Aorta (tissue), 5 donors: ENCODE measurements around the gene IQCM. TPM values are rescaled to one million over a fixed set of nuclear protein-coding genes. Genes with fewer than 3 reads are reported as not detected.

Source experiments
- ATAC-seq: fragments of 200-7000 bp; cut with Tn5 transposase; one replicate; pipeline ENCODE4 v1.9.1; 2022; ENCODE audit warnings: moderate library complexity; ENCODE audit not compliant: low FRiP score
- DNase-seq, 2 donors: peaks; one replicate each; pipeline ENCODE4 v3.0.0-alpha.2; 2020
- H3K27ac ChIP-seq, 2 donors: one replicate each; pipeline ENCODE4 v1.5.1; 2013; ENCODE audit warnings: low read length in 2 of 2, mild to moderate bottlenecking in 2 of 2, moderate library complexity in 2 of 2, control low read depth in 1 of 2, inconsistent platforms in 1 of 2, low read depth in 1 of 2
- H3K27me3 ChIP-seq, 2 donors: one replicate each; pipeline ENCODE4 v1.6.1; 2013; ENCODE audit warnings: control low read depth in 1 of 2, low read length in 1 of 2, mild to moderate bottlenecking in 1 of 2, moderate library complexity in 1 of 2; ENCODE audit not compliant: insufficient read depth in 2 of 2, control insufficient read depth in 1 of 2
- H3K36me3 ChIP-seq, 2 donors: one replicate each; pipeline ENCODE4 v1.6.1; 2013; ENCODE audit warnings: control low read depth in 1 of 2, low read length in 1 of 2, mild to moderate bottlenecking in 1 of 2; ENCODE audit not compliant: insufficient read depth in 2 of 2, control insufficient read depth in 1 of 2
- H3K4me1 ChIP-seq, 2 donors: one replicate each; pipeline ENCODE4 v1.6.1; 2013; ENCODE audit warnings: low read length in 2 of 2, control low read depth in 1 of 2, mild to moderate bottlenecking in 1 of 2, moderate library complexity in 1 of 2; ENCODE audit not compliant: insufficient read depth in 2 of 2, control insufficient read depth in 1 of 2
- H3K4me3 ChIP-seq, 2 donors: one replicate each; pipeline ENCODE4 v1.5.1; 2013; ENCODE audit warnings: low read length in 2 of 2, control low read depth in 1 of 2, mild to moderate bottlenecking in 1 of 2
- H3K9me3 ChIP-seq: one replicate; pipeline ENCODE4 v1.6.1; 2013; ENCODE audit warnings: mild to moderate bottlenecking, low read length; ENCODE audit not compliant: control insufficient read depth
- WGBS, 2 donors: extraction: QIAGEN DNeasy Blood & Tissue Kit; methylation state at CpG; one replicate each; pipeline ENCODE4 v1.1.7; 2013; 5-methylcytosine and 5-hydroxymethylcytosine counted together
- intact Hi-C, 2 donors: fragments of 100-400 bp; cut with DNase I; formaldehyde crosslinking; loops; one replicate each; pipeline versions ENCODE4 v1.14.2 to v1.15.0; 2022
- polyA plus RNA-seq, 2 donors: library from polyadenylated mRNA; stranded (reverse); fragments of 200-250 nt; gene quantifications; one replicate each; pipeline ENCODE4 v1.2.3, GENCODE V29; 2013
- total RNA-seq, 2 donors: library from RNA; stranded (reverse); fragmentation: NEBNext Ultra II Directional; extraction: Animal tissue kit (Norgen Biotek cat#: 25700); gene quantifications; one replicate each; pipeline ENCODE4 v1.2.1, GENCODE V29; 2021
- donor health status: healthy with polysubstance abuse.
- donor health status: Bipolar disorder and iron deficiency.
- donor health status: DM: no; HTN: no; CAD: no.
- donor health status: DM: no; HTN: no; CAD: no.
- donor health status: DM: yes; HTN: yes; CAD: no.

IQCM gene
- total and polyA plus RNA-seq, 4 donors, result not detected

- intact Hi-C loops, result no loop called here
- DNase-seq (no peak), ATAC-seq (no peak)
- Histone ChIP-seq H3K27ac (no peak overlapping the region), H3K9me3 (peaks cover 4% of the 10 kb centered on the region), H3K27me3 (peaks cover 0 to 2% of the 10 kb centered on the region in 2 donors), H3K36me3 (no peaks in the 10 kb centered on the region), H3K4me3 (no peak overlapping the region), H3K4me1 (no peaks in the 10 kb centered on the region)
- 85 to 87% methylated on average over 1 of the region's 1 CpG for WGBS, 2 donors
These were observed 87.2 kb downstream of the IQCM start for GRCh38 chr4:149728444-149728843.

DNA sequence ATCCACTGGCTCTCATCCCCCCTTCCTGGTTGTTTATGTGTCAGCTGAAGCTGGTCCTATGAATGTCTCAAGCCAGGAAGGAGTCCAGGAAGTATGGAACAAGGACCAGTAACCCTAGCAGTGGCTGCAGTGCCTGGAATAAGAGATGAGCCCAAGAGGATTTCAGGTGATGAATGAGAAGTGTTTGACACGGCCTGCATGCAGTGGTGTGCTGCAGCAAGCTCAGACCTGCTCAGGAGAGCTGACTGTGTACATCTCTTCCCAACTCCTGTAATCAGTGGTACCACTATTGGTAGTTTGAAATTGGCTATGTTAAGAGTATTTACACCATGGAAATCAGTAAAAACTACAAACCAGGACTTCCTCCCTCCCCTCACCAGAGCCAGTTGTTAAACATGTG, 88.0 kb downstream of the IQCM start:
- intact Hi-C loops, result no loop called here
- DNase-seq (no peak), ATAC-seq (no peak)
- H3K4me1 ChIP-seq, result no peaks in the 10 kb centered on the region
- H3K36me3 ChIP-seq, result no peaks in the 10 kb centered on the region
- 42 to 65% methylated on average over 1 of the region's 1 CpG for WGBS, 2 donors
- peaks cover 4% of the 10 kb centered on the region for H3K9me3 ChIP-seq
- H3K27ac ChIP-seq, result no peak overlapping the region
- no peak overlapping the region for H3K4me3 ChIP-seq
- peaks cover 0 to 2% of the 10 kb centered on the region in 2 donors for H3K27me3 ChIP-seq

GRCh38 chr4:149723065-149723464, 92.6 kb downstream of the IQCM start:
- H3K27me3 ChIP-seq, result peaks cover 0 to 2% of the 10 kb centered on the region in 2 donors
- DNase-seq (no peak), ATAC-seq (no peak)
- no peaks in the 10 kb centered on the region for H3K36me3 ChIP-seq
- no peak overlapping the region for H3K4me3 ChIP-seq
- no peaks in the 10 kb centered on the region for H3K4me1 ChIP-seq
- WGBS, 2 donors, result 87 to 95% methylated on average over 2 of the region's 2 CpGs
- intact Hi-C loops, result no loop called here
- no peak overlapping the region for H3K27ac ChIP-seq
- peaks cover 2% of the 10 kb centered on the region for H3K9me3 ChIP-seq

- 33 to 48% methylated on average over 1 of the region's 1 CpG for WGBS, 2 donors
- Histone ChIP-seq H3K27me3 (no peaks in the 10 kb centered on the region), H3K4me3 (no peak overlapping the region), H3K36me3 (no peaks in the 10 kb centered on the region), H3K27ac (no peak overlapping the region), H3K4me1 (no peaks in the 10 kb centered on the region), H3K9me3 (no peaks in the 10 kb centered on the region)
- intact Hi-C loops, result no loop called here
- DNase-seq, result no peak
- no peak for ATAC-seq
These were observed 95.8 kb downstream of the IQCM start for GRCh38 chr4:149719806-149720205.

DNA sequence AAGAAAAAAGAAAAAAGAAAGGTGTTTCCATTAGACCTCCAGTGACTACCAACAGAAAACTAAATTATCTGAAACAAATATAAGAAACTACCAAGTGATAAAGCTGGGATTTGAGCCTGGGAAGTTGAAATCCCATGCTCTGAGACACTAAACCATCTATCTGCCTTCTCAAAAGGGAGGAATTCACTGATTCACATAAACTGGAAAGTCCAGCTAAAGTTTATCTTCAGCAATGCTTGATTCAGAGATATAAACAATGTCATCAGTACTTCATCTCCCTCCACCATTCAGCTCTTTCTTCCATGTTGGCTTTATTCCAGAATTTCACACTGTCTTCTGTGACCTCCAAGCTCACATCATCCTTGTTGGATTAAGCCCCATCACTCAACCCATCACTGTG, 96.3 kb downstream of the IQCM start:
- no peak overlapping the region for H3K27ac ChIP-seq
- H3K9me3 ChIP-seq, result no peaks in the 10 kb centered on the region
- H3K27me3 ChIP-seq, result no peaks in the 10 kb centered on the region
- ATAC-seq (no peak), DNase-seq (no peak)
- no peaks in the 10 kb centered on the region for H3K36me3 ChIP-seq
- no peak overlapping the region for H3K4me3 ChIP-seq
- intact Hi-C loops, result no loop called here
- no peaks in the 10 kb centered on the region for H3K4me1 ChIP-seq

GRCh38 chr4:149718500-149718899, 97.1 kb downstream of the IQCM start:
- 56 to 61% methylated on average over 3 of the region's 3 CpGs for WGBS, 2 donors
- H3K4me1 ChIP-seq, result no peaks in the 10 kb centered on the region
- H3K36me3 ChIP-seq, result no peaks in the 10 kb centered on the region
- H3K4me3 ChIP-seq, result no peak overlapping the region
- intact Hi-C loops, result no loop called here
- H3K27ac ChIP-seq, result no peak overlapping the region
- no peaks in the 10 kb centered on the region for H3K27me3 ChIP-seq
- ATAC-seq (no peak), DNase-seq (peak in 1 of 2 donors; percentile 23)
- H3K9me3 ChIP-seq, result no peaks in the 10 kb centered on the region

DNA sequence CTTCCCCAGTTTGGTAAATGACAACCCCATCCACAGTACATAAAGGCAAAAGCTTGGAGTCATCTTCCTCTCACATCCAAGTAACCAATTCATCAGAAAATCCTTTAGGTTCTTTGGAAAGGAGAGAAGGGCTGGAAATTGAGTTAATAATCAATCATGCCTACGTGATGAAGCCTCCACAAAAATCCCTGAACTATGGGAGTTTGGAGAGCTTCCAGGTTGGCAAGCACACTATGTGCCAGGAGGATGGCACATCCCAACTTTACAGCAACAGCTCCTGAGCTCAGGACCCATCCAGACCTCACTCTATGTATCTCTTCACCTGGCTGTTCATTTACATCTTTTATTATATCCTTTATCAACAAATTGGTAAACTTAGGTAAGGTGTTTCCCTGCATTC, 98.9 kb downstream of the IQCM start:
- Histone ChIP-seq H3K4me1 (peaks cover 0 to 2% of the 10 kb centered on the region in 2 donors), H3K4me3 (no peak overlapping the region), H3K27ac (no peak overlapping the region), H3K36me3 (no peaks in the 10 kb centered on the region), H3K27me3 (no peaks in the 10 kb centered on the region), H3K9me3 (no peaks in the 10 kb centered on the region)
- intact Hi-C loops, result no loop called here
- DNase-seq, result no peak
- WGBS, 2 donors, result 82 to 87% methylated on average over 1 of the region's 1 CpG
- no peak for ATAC-seq

DNA sequence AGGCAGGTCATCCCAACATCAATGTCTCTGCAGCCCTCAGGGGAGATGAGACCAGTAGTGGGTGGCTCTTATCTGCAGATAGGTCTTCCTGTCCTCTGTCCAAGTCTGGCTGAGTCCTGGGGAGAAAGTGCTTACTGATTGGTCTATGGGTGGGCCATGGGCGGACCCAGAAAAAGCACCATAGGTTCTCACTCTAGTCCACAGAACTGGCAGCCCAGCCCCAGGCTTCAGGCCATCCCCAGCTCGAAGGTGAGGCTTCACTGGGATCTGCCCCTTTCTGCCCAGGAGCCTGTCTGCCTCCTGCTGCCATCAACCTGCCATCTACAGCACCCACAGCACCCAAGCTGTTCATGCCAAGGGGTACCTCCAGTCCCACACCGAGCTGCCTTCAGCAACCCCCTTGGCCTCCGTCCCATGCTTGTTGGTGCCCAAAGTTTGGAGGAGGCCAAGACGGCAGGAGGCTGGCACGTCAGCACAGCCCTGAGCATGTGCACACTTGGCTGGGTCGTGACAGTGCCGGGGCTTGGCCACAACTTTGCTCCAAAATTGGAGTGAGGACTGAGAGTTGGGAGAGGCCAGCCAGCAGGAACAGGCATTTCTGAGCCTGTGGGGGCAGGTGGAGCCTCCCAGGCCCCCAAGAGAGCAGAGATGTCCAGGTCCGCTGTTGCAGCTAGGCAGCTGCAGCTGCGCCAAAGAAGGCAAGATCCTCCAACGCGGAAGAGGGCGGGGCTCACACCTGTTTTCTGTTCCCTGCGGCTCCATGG, 99.6 kb downstream of the IQCM start:
- intact Hi-C loops, result no loop called here
- 93% methylated on average over 14 of the region's 14 CpGs for WGBS, 2 donors
- H3K36me3 ChIP-seq, result no peaks in the 10 kb centered on the region
- ATAC-seq, result no peak
- H3K4me3 ChIP-seq, result no peak overlapping the region
- H3K9me3 ChIP-seq, result no peaks in the 10 kb centered on the region
- DNase-seq, result peak; percentile 29 to 64
- no peaks in the 10 kb centered on the region for H3K27me3 ChIP-seq
- H3K27ac ChIP-seq, result no peak overlapping the region
- H3K4me1 ChIP-seq, result peaks cover 0 to 2% of the 10 kb centered on the region in 2 donors

DNA sequence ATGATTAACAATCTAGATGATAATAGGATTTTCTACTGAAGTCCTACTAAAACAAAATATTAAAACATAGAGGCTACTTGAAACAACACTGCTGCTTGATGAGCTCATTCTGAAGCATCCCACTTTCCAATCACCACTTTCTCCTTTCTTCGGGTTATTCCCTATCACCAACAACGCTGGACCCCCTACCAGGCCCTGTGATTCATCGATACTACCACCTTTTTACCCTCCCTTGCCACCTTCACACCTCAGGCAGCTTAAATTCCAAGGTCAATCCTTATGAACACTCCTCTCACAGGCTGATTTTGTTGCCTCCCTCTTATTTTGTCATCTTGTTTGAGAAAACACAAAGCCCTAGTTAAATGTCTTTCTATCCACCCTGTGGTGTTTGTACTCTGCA, 102.6 kb downstream of the IQCM start:
- ATAC-seq (no peak), DNase-seq (no peak)
- intact Hi-C loops, result no loop called here
- Histone ChIP-seq H3K27me3 (no peaks in the 10 kb centered on the region), H3K9me3 (no peaks in the 10 kb centered on the region), H3K4me1 (peaks cover 0 to 2% of the 10 kb centered on the region in 2 donors), H3K36me3 (no peaks in the 10 kb centered on the region), H3K4me3 (no peak overlapping the region), H3K27ac (no peak overlapping the region)
- 89 to 90% methylated on average over 3 of the region's 3 CpGs for WGBS, 2 donors
